Tibial nerve (tissue), 4 donors: ENCODE data around the gene LRTM2.

Source experiments
- EP300 ChIP-seq, 2 donors: sonication (generic); formaldehyde crosslinking; IDR thresholded peaks; one replicate each; pipeline ENCODE4 v1.6.1; 2017; ENCODE audit warnings: antibody characterized with exemption in 2 of 2, mild to moderate bottlenecking in 1 of 2
- POLR2A ChIP-seq, 2 donors: fragments of 450-650 bp; IDR thresholded peaks; one replicate each; pipeline ENCODE4 v1.6.1; 2017; ENCODE audit warnings: antibody characterized with exemption in 2 of 2, mild to moderate bottlenecking in 2 of 2, moderate library complexity in 2 of 2
- TF ChIP-seq, protein P1 (sequence below), 5 experiments: fragments of 200-600 bp in 3 of 5; fragments of 450-650 bp in 2 of 5; sonication (generic) in 3 of 5; IDR thresholded peaks; one replicate each; pipeline ENCODE4 v1.5.1; 2016 to 2019; ENCODE audit warnings: antibody characterized with exemption in 5 of 5, mild to moderate bottlenecking in 3 of 5, moderate library complexity in 2 of 5

GRCh38 chr12:1787714-1788113, 32.7 kb upstream of the LRTM2 start:
- no peak for TF ChIP-seq POLR2A (IDR thresholded peaks at IDR 0.05)
- TF ChIP-seq, protein P1, sequence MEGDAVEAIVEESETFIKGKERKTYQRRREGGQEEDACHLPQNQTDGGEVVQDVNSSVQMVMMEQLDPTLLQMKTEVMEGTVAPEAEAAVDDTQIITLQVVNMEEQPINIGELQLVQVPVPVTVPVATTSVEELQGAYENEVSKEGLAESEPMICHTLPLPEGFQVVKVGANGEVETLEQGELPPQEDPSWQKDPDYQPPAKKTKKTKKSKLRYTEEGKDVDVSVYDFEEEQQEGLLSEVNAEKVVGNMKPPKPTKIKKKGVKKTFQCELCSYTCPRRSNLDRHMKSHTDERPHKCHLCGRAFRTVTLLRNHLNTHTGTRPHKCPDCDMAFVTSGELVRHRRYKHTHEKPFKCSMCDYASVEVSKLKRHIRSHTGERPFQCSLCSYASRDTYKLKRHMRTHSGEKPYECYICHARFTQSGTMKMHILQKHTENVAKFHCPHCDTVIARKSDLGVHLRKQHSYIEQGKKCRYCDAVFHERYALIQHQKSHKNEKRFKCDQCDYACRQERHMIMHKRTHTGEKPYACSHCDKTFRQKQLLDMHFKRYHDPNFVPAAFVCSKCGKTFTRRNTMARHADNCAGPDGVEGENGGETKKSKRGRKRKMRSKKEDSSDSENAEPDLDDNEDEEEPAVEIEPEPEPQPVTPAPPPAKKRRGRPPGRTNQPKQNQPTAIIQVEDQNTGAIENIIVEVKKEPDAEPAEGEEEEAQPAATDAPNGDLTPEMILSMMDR (IDR thresholded peaks at IDR 0.05), result no peak
- TF ChIP-seq EP300 (IDR thresholded peaks at IDR 0.05), result no peak
